Measurements from ENCODE around the gene SMIM8. TPM values are rescaled to one million over a fixed set of nuclear protein-coding genes. Genes with fewer than 3 reads are reported as not detected.
"Not testable (repeated sequence)": the region's sequence is repeated elsewhere in the genome, so short reads cannot be mapped to it uniquely, and the experiment has no call there.

The SMIM8 gene
- total RNA-seq, 2 donors from 2014 or later: 6.7 to 11.2 TPM

DNA sequence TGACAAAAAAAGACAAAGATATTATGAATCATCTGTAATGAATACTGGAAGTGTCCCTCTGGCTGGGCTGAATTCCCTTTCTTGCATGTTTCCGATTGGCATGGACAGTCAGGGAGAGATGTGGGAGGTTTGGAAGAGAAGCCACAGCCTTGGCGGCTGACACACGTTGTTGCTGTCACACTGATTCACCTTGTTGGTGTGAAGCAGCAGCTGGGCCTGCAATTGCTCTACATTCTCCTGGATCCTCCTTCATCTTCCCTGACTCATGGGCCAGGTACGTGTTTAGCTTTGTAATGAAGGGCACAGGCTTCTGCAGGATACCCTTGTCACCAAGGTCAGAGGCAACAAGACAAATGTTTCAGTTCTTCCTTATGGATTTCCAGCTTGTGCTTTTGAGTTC lies 13.4 kb upstream of the SMIM8 start:
- 60 to 61% methylated on average over 4 of the region's 4 CpGs for WGBS, 2 donors
- DNase-seq (no peak), ATAC-seq (no peak)
- intact Hi-C loops (cut with DNase I): no loop called here
- Histone ChIP-seq H3K27me3 (no peaks in the 10 kb centered on the region), H3K9me3 (no peaks in the 10 kb centered on the region), H3K4me1 (no peaks in the 10 kb centered on the region), H3K4me3 (no peak overlapping the region), H3K27ac (no peak overlapping the region), H3K36me3 (replicated peaks in 1 of 2; ENCODE audit: insufficient read depth in 1 of 2, low read depth in 2 of 2) (no peaks in the 10 kb centered on the region)
- TF ChIP-seq POLR2A (IDR thresholded peaks at IDR 0.05) (no peak), CTCF (IDR thresholded peaks at IDR 0.05) (no peak)

GRCh38 chr6:87312860-87313259 lies 9.5 kb upstream of the SMIM8 start:
- no peaks in the 10 kb centered on the region for H3K4me1 ChIP-seq
- 7 to 14% methylated on average over 1 of the region's 1 CpG for WGBS, 2 donors
- ATAC-seq (no peak), DNase-seq (no peak)
- intact Hi-C loops (cut with DNase I): no loop called here
- no peak overlapping the region for H3K4me3 ChIP-seq
- H3K9me3 ChIP-seq: no peaks in the 10 kb centered on the region
- no peaks in the 10 kb centered on the region for H3K36me3 ChIP-seq (replicated peaks in 1 of 2; ENCODE audit: insufficient read depth in 1 of 2, low read depth in 2 of 2)
- H3K27ac ChIP-seq: no peak overlapping the region
- no peaks in the 10 kb centered on the region for H3K27me3 ChIP-seq
- TF ChIP-seq POLR2A (IDR thresholded peaks at IDR 0.05) (no peak), CTCF (IDR thresholded peaks at IDR 0.05) (no peak)

DNA sequence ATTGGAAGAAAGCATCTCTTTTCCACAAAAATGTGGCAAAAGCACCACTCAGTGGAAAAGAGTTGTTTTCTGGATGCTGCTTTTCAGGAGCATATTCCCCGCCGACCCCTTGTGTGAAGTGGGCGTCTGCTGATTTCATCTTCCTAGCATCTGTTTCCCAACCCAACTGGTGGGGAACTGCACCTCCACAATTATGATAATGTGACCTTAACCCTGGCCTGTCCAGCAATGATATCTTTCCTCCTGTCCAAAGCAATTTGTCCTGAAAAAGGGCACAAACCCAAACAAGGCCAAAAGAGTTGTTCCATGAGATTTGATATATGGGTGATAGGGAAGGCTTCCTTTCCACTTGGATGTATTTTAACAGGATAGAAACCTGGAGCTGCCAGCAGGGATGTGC lies 7.3 kb upstream of the SMIM8 start:
- no peaks in the 10 kb centered on the region for H3K36me3 ChIP-seq (replicated peaks in 1 of 2; ENCODE audit: insufficient read depth in 1 of 2, low read depth in 2 of 2)
- H3K27me3 ChIP-seq: no peaks in the 10 kb centered on the region
- WGBS, 2 donors: 87 to 94% methylated on average over 3 of the region's 3 CpGs
- no peak for DNase-seq
- no peak for ATAC-seq
- H3K4me1 ChIP-seq: no peaks in the 10 kb centered on the region
- intact Hi-C loops (cut with DNase I): no loop called here
- no peak overlapping the region for H3K27ac ChIP-seq
- no peak overlapping the region for H3K4me3 ChIP-seq
- TF ChIP-seq CTCF (IDR thresholded peaks at IDR 0.05) (no peak), POLR2A (IDR thresholded peaks at IDR 0.05) (no peak)
- no peaks in the 10 kb centered on the region for H3K9me3 ChIP-seq

DNA sequence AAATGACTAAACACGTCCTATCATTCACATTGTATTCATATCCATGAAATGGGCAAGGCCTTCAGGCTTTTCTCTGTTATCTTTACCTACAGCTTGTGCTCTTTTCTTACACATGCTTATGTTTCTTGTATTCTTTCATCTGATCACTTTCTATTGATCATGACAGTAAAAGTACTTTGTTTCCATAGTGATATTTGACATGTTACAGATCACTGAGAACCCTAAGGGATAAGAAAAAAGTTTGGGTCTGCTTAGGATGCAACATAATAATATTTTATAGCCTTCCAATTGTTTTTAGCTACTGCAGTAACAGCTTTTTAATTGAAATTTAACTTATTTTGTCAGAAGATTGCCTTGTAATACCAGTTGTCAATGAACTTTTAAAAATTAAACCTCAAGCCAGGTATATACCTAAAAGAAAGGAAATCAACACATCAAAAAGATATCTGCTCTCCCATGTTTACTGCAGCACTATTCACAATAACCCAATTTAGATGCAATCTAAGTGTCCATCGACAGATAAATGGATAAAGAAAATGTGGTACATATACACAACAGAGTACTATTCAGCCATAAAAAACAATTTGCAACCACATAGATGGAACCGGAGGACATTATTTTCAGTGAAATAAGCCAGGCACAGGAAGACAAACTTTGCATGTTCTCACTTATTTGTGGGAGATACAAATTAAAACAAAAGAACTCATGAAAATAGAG lies 3.0 kb upstream of the SMIM8 start:
- no peak for DNase-seq
- Histone ChIP-seq H3K36me3 (replicated peaks in 1 of 2; ENCODE audit: insufficient read depth in 1 of 2, low read depth in 2 of 2) (no peaks in the 10 kb centered on the region), H3K4me1 (peaks cover 4% of the 10 kb centered on the region), H3K4me3 (no peak overlapping the region), H3K27me3 (no peaks in the 10 kb centered on the region), H3K27ac (no peak overlapping the region), H3K9me3 (no peaks in the 10 kb centered on the region)
- intact Hi-C loops (cut with DNase I): no loop called here
- TF ChIP-seq CTCF (IDR thresholded peaks at IDR 0.05) (no peak), POLR2A (IDR thresholded peaks at IDR 0.05) (no peak)
- ATAC-seq: no peak
- WGBS, 2 donors: 63% methylated on average over 3 of the region's 3 CpGs

DNA sequence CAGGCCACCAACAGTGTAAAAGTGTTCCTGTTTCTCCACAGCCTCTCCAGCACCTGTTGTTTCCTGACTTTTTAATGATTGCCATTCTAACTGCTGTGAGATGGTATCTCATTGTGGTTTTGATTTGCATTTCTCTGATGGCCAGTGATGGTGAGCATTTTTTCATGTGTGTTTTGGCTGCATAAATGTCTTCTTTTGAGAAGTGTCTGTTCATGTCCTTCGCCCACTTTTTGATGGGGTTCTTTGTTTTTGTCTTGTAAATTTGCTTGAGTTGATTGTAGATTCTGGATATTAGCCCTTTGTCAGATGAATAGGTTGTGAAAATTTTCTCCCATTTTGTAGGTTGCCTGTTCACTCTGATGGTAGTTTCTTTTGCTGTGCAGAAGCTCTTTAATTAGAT lies 1.5 kb downstream of the SMIM8 start:
- ATAC-seq; intact Hi-C loops (cut with DNase I): not testable (repeated sequence)
- WGBS, 2 donors: 92 to 100% methylated on average over 1 of the region's 1 CpG

More for the DNA sequence above, 1.5 kb downstream of the SMIM8 start:
- not testable (repeated sequence) for H3K27me3 ChIP-seq; H3K9me3 ChIP-seq; H3K4me3 ChIP-seq; H3K36me3 ChIP-seq (replicated peaks in 1 of 2; ENCODE audit: insufficient read depth in 1 of 2, low read depth in 2 of 2); DNase-seq; H3K27ac ChIP-seq; H3K4me1 ChIP-seq

All from body of pancreas (tissue), 4 donors.